ENCODE measurements around the gene PINK1.

Gene PINK1

GRCh38 chr1:20681999-20682398, 48.7 kb downstream of the PINK1 start:
- Histone ChIP-seq H3K9me3 (ENCODE audit: insufficient read depth, low read depth, low read length) (no peaks in the 10 kb centered on the region), H3K36me3 (ENCODE audit: insufficient read depth, low read length) (peaks cover 21% of the 10 kb centered on the region; the same call in 1 of the 2 replicates), H3K9ac (ENCODE audit: low read depth, low read length) (no peak overlapping the region), H3K27ac (ENCODE audit: low read depth, low read length) (no peak overlapping the region), H3K27me3 (ENCODE audit: insufficient read depth, low read length) (no peaks in the 10 kb centered on the region), H3K4me3 (ENCODE audit: low read length) (no peak overlapping the region), H3K4me1 (ENCODE audit: insufficient read depth, low read length) (no peaks in the 10 kb centered on the region)
- WGBS = 96% methylated on average over 9 of the region's 9 CpGs

- Histone ChIP-seq H3K9ac (ENCODE audit: low read depth, low read length) (no peak overlapping the region), H3K9me3 (ENCODE audit: insufficient read depth, low read depth, low read length) (no peaks in the 10 kb centered on the region), H3K4me3 (ENCODE audit: low read length) (no peak overlapping the region), H3K27ac (ENCODE audit: low read depth, low read length) (no peak overlapping the region), H3K36me3 (ENCODE audit: insufficient read depth, low read length) (peaks cover 22% of the 10 kb centered on the region; the same call in 1 of the 2 replicates), H3K4me1 (ENCODE audit: insufficient read depth, low read length) (no peaks in the 10 kb centered on the region), H3K27me3 (ENCODE audit: insufficient read depth, low read length) (no peaks in the 10 kb centered on the region)
- 93% methylated on average over 24 of the region's 24 CpGs for whole genome bisulfite sequencing
Observed at GRCh38 chr1:20682571-20683236, 49.4 kb downstream of the PINK1 start.

GRCh38 chr1:20683614-20684013, 50.4 kb downstream of the PINK1 start:
- Histone ChIP-seq H3K4me3 (ENCODE audit: low read length) (no peak overlapping the region), H3K4me1 (ENCODE audit: insufficient read depth, low read length) (no peaks in the 10 kb centered on the region), H3K9ac (ENCODE audit: low read depth, low read length) (no peak overlapping the region), H3K36me3 (ENCODE audit: insufficient read depth, low read length) (peaks cover 20% of the 10 kb centered on the region; the same call in 1 of the 2 replicates), H3K9me3 (ENCODE audit: insufficient read depth, low read depth, low read length) (no peaks in the 10 kb centered on the region), H3K27me3 (ENCODE audit: insufficient read depth, low read length) (no peaks in the 10 kb centered on the region), H3K27ac (ENCODE audit: low read depth, low read length) (no peak overlapping the region)
- WGBS = 94% methylated on average over 10 of the region's 10 CpGs

GRCh38 chr1:20684050-20684620, 50.9 kb downstream of the PINK1 start:
- Histone ChIP-seq H3K4me1 (ENCODE audit: insufficient read depth, low read length) (no peaks in the 10 kb centered on the region), H3K27me3 (ENCODE audit: insufficient read depth, low read length) (no peaks in the 10 kb centered on the region), H3K27ac (ENCODE audit: low read depth, low read length) (no peak overlapping the region), H3K36me3 (ENCODE audit: insufficient read depth, low read length) (peaks cover 24% of the 10 kb centered on the region; the same call in 1 of the 2 replicates), H3K4me3 (ENCODE audit: low read length) (no peak overlapping the region), H3K9ac (ENCODE audit: low read depth, low read length) (no peak overlapping the region), H3K9me3 (ENCODE audit: insufficient read depth, low read depth, low read length) (no peaks in the 10 kb centered on the region)
- WGBS = 90% methylated on average over 13 of the region's 13 CpGs

GRCh38 chr1:20684651-20685050, 51.4 kb downstream of the PINK1 start:
- Histone ChIP-seq H3K9me3 (ENCODE audit: insufficient read depth, low read depth, low read length) (no peaks in the 10 kb centered on the region), H3K4me1 (ENCODE audit: insufficient read depth, low read length) (no peaks in the 10 kb centered on the region), H3K27ac (ENCODE audit: low read depth, low read length) (no peak overlapping the region), H3K27me3 (ENCODE audit: insufficient read depth, low read length) (no peaks in the 10 kb centered on the region), H3K9ac (ENCODE audit: low read depth, low read length) (no peak overlapping the region), H3K36me3 (ENCODE audit: insufficient read depth, low read length) (peaks cover 23% of the 10 kb centered on the region), H3K4me3 (ENCODE audit: low read length) (no peak overlapping the region)
- WGBS = 94% methylated on average over 14 of the region's 14 CpGs

GRCh38 chr1:20685099-20685662, 51.9 kb downstream of the PINK1 start:
- no peaks in the 10 kb centered on the region for H3K9me3 ChIP-seq (ENCODE audit: insufficient read depth, low read depth, low read length)
- peaks cover 27% of the 10 kb centered on the region for H3K36me3 ChIP-seq (ENCODE audit: insufficient read depth, low read length)
- H3K27ac ChIP-seq (ENCODE audit: low read depth, low read length) = no peak overlapping the region
- H3K27me3 ChIP-seq (ENCODE audit: insufficient read depth, low read length) = no peaks in the 10 kb centered on the region
- no peaks in the 10 kb centered on the region for H3K4me1 ChIP-seq (ENCODE audit: insufficient read depth, low read length)
- 91% methylated on average over 20 of the region's 21 CpGs for WGBS
- H3K9ac ChIP-seq (ENCODE audit: low read depth, low read length) = no peak overlapping the region
- H3K4me3 ChIP-seq (ENCODE audit: low read length) = no peak overlapping the region

GRCh38 chr1:20685741-20686140, 52.5 kb downstream of the PINK1 start:
- H3K36me3 ChIP-seq (ENCODE audit: insufficient read depth, low read length) = peaks cover 27% of the 10 kb centered on the region
- H3K4me3 ChIP-seq (ENCODE audit: low read length) = no peak overlapping the region
- H3K27ac ChIP-seq (ENCODE audit: low read depth, low read length) = no peak overlapping the region
- WGBS = 88% methylated on average over 11 of the region's 12 CpGs
- H3K9me3 ChIP-seq (ENCODE audit: insufficient read depth, low read depth, low read length) = no peaks in the 10 kb centered on the region
- no peak overlapping the region for H3K9ac ChIP-seq (ENCODE audit: low read depth, low read length)
- H3K4me1 ChIP-seq (ENCODE audit: insufficient read depth, low read length) = no peaks in the 10 kb centered on the region
- no peaks in the 10 kb centered on the region for H3K27me3 ChIP-seq (ENCODE audit: insufficient read depth, low read length)

- H3K9ac ChIP-seq (ENCODE audit: low read depth, low read length) = no peak overlapping the region
- no peaks in the 10 kb centered on the region for H3K27me3 ChIP-seq (ENCODE audit: insufficient read depth, low read length)
- WGBS = 93% methylated on average over 26 of the region's 26 CpGs
- no peaks in the 10 kb centered on the region for H3K4me1 ChIP-seq (ENCODE audit: insufficient read depth, low read length)
- no peaks in the 10 kb centered on the region for H3K9me3 ChIP-seq (ENCODE audit: insufficient read depth, low read depth, low read length)
- peaks cover 19% of the 10 kb centered on the region for H3K36me3 ChIP-seq (ENCODE audit: insufficient read depth, low read length)
- no peak overlapping the region for H3K4me3 ChIP-seq (ENCODE audit: low read length)
- H3K27ac ChIP-seq (ENCODE audit: low read depth, low read length) = no peak overlapping the region
Observed at GRCh38 chr1:20686883-20687725, 53.8 kb downstream of the PINK1 start.

- no peak overlapping the region for H3K4me3 ChIP-seq (ENCODE audit: low read length)
- 92% methylated on average over 3 of the region's 3 CpGs for WGBS
- no peaks in the 10 kb centered on the region for H3K9me3 ChIP-seq (ENCODE audit: insufficient read depth, low read depth, low read length)
- no peak overlapping the region for H3K9ac ChIP-seq (ENCODE audit: low read depth, low read length)
- H3K27ac ChIP-seq (ENCODE audit: low read depth, low read length) = no peak overlapping the region
- H3K4me1 ChIP-seq (ENCODE audit: insufficient read depth, low read length) = no peaks in the 10 kb centered on the region
- peaks cover 16% of the 10 kb centered on the region for H3K36me3 ChIP-seq (ENCODE audit: insufficient read depth, low read length)
- no peaks in the 10 kb centered on the region for H3K27me3 ChIP-seq (ENCODE audit: insufficient read depth, low read length)
Observed at GRCh38 chr1:20689645-20690056, 56.4 kb downstream of the PINK1 start.

- WGBS = 91% methylated on average over 1 of the region's 1 CpG
- Histone ChIP-seq H3K36me3 (ENCODE audit: insufficient read depth, low read length) (peaks cover 15% of the 10 kb centered on the region), H3K27me3 (ENCODE audit: insufficient read depth, low read length) (no peaks in the 10 kb centered on the region), H3K9ac (ENCODE audit: low read depth, low read length) (no peak overlapping the region), H3K4me3 (ENCODE audit: low read length) (no peak overlapping the region), H3K4me1 (ENCODE audit: insufficient read depth, low read length) (no peaks in the 10 kb centered on the region), H3K27ac (ENCODE audit: low read depth, low read length) (no peak overlapping the region), H3K9me3 (ENCODE audit: insufficient read depth, low read depth, low read length) (no peaks in the 10 kb centered on the region)
Observed at GRCh38 chr1:20691872-20692271, 58.6 kb downstream of the PINK1 start.

GRCh38 chr1:20693623-20694022, 60.4 kb downstream of the PINK1 start:
- H3K4me1 ChIP-seq (ENCODE audit: insufficient read depth, low read length) = 0 out of 2 replicates have a peak, but pooled peaks cover 3% of the 10 kb centered on the region
- peaks cover 8% of the 10 kb centered on the region for H3K36me3 ChIP-seq (ENCODE audit: insufficient read depth, low read length)
- WGBS = 96% methylated on average over 1 of the region's 2 CpGs
- no peaks in the 10 kb centered on the region for H3K27me3 ChIP-seq (ENCODE audit: insufficient read depth, low read length)
- no peak overlapping the region for H3K9ac ChIP-seq (ENCODE audit: low read depth, low read length)
- no peak overlapping the region for H3K4me3 ChIP-seq (ENCODE audit: low read length)
- no peaks in the 10 kb centered on the region for H3K9me3 ChIP-seq (ENCODE audit: insufficient read depth, low read depth, low read length)
- no peak overlapping the region for H3K27ac ChIP-seq (ENCODE audit: low read depth, low read length)
